Measurements from ENCODE around the gene CAPN5.

Gene CAPN5

GRCh38 chr11:77027275-77027674 lies 39.5 kb upstream of the CAPN5 start:
- no peaks in the 10 kb centered on the region for H3K9me3 ChIP-seq (ENCODE audit: insufficient read depth, low read length)
- H3K4me1 ChIP-seq (ENCODE audit: insufficient read depth, insufficient read length) = no peaks in the 10 kb centered on the region
- no peaks in the 10 kb centered on the region for H3K36me3 ChIP-seq (ENCODE audit: insufficient read depth, insufficient read length, low read length)
- DNase-seq (ENCODE audit: low read depth, low spot score) = no peak
- TF ChIP-seq YY1 (IDR thresholded peaks at IDR 0.05; ENCODE audit: insufficient read depth, insufficient read length) (no peak), SUZ12 (IDR thresholded peaks at IDR 0.05; ENCODE audit: extremely low read depth, insufficient read depth, insufficient read length) (no peak), ZNF274 (IDR thresholded peaks at IDR 0.05; ENCODE audit: low read depth, low read length) (no peak)
- no peak overlapping the region for H3K4me3 ChIP-seq (ENCODE audit: insufficient read length, low read depth)
- no peak overlapping the region for H3K9ac ChIP-seq (ENCODE audit: insufficient read length, low read depth)
- H3K27me3 ChIP-seq (ENCODE audit: insufficient read depth, insufficient read length) = no peaks in the 10 kb centered on the region

GRCh38 chr11:77029829-77030228 lies 36.9 kb upstream of the CAPN5 start:
- no peaks in the 10 kb centered on the region for H3K9me3 ChIP-seq (ENCODE audit: insufficient read depth, low read length)
- H3K27me3 ChIP-seq (ENCODE audit: insufficient read depth, insufficient read length) = no peaks in the 10 kb centered on the region
- no peaks in the 10 kb centered on the region for H3K4me1 ChIP-seq (ENCODE audit: insufficient read depth, insufficient read length)
- no peak for DNase-seq (ENCODE audit: low read depth, low spot score)
- H3K4me3 ChIP-seq (ENCODE audit: insufficient read length, low read depth) = no peak overlapping the region
- no peaks in the 10 kb centered on the region for H3K36me3 ChIP-seq (ENCODE audit: insufficient read depth, insufficient read length, low read length)
- TF ChIP-seq ZNF274 (IDR thresholded peaks at IDR 0.05; ENCODE audit: low read depth, low read length) (no peak), YY1 (IDR thresholded peaks at IDR 0.05; ENCODE audit: insufficient read depth, insufficient read length) (no peak), SUZ12 (IDR thresholded peaks at IDR 0.05; ENCODE audit: extremely low read depth, insufficient read depth, insufficient read length) (no peak)
- no peak overlapping the region for H3K9ac ChIP-seq (ENCODE audit: insufficient read length, low read depth)

DNA sequence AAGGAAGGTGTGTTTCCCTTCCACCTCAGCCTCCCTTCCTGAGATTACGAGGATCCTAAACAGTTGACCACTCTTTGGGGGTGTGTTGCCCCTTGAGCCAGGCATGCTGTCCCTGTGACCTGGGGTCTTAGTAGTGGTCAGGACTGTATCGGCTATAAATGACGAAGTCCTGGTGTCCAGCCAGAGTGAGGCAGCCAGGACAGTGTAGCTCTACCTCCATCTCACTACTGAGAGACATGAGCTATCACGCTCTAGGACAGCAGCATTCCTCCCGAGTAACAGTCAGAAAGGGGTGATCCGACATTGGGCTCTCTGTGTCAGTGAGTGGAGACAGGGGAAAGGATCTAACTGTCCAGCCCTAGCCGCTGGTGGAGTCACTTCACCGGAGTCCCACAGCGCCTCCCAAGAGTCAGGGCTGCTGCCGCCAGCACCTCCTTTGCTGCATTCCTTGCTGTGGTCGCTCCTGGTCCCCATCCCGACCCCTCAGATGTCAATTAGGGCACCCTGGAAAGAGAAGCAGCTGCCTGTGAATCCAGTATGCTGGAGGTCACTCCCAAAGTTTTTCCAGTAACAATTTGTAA lies 35.8 kb upstream of the CAPN5 start:
- H3K9me3 ChIP-seq (ENCODE audit: insufficient read depth, low read length) = no peaks in the 10 kb centered on the region
- H3K27me3 ChIP-seq (ENCODE audit: insufficient read depth, insufficient read length) = no peaks in the 10 kb centered on the region
- no peak for TF ChIP-seq SUZ12 (IDR thresholded peaks at IDR 0.05; ENCODE audit: extremely low read depth, insufficient read depth, insufficient read length)
- no peak for TF ChIP-seq ZNF274 (IDR thresholded peaks at IDR 0.05; ENCODE audit: low read depth, low read length)
- no peak for TF ChIP-seq YY1 (IDR thresholded peaks at IDR 0.05; ENCODE audit: insufficient read depth, insufficient read length)
- no peak overlapping the region for H3K9ac ChIP-seq (ENCODE audit: insufficient read length, low read depth)
- H3K36me3 ChIP-seq (ENCODE audit: insufficient read depth, insufficient read length, low read length) = no peaks in the 10 kb centered on the region
- DNase-seq (ENCODE audit: low read depth, low spot score) = no peak
- H3K4me1 ChIP-seq (ENCODE audit: insufficient read depth, insufficient read length) = no peaks in the 10 kb centered on the region
- H3K4me3 ChIP-seq (ENCODE audit: insufficient read length, low read depth) = no peak overlapping the region

DNA sequence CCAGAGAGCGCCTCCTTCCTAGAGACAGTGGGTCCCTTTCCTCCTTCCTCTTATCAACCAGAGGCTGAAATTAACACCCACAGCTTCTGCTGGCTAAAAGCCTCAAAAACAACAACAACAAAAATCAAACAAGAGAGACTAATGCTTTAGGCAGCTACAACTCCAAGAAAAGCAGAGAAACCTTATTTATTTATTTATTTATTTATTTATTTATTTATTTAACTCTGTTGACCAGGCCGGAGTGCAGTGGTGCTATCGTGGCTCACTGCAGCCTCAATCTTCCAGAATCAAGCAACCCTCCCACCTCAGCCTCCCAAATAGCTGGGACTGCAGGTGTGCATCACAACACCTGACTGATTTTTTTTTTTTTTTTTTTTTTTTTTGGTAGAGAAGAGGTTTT lies 35.2 kb upstream of the CAPN5 start:
- Histone ChIP-seq H3K9me3 (ENCODE audit: insufficient read depth, low read length) (no peaks in the 10 kb centered on the region), H3K4me3 (ENCODE audit: insufficient read length, low read depth) (no peak overlapping the region), H3K9ac (ENCODE audit: insufficient read length, low read depth) (no peak overlapping the region), H3K27me3 (ENCODE audit: insufficient read depth, insufficient read length) (no peaks in the 10 kb centered on the region), H3K4me1 (ENCODE audit: insufficient read depth, insufficient read length) (no peaks in the 10 kb centered on the region), H3K36me3 (ENCODE audit: insufficient read depth, insufficient read length, low read length) (no peaks in the 10 kb centered on the region)
- TF ChIP-seq SUZ12 (IDR thresholded peaks at IDR 0.05; ENCODE audit: extremely low read depth, insufficient read depth, insufficient read length) = no peak
- no peak for TF ChIP-seq YY1 (IDR thresholded peaks at IDR 0.05; ENCODE audit: insufficient read depth, insufficient read length)
- no peak for TF ChIP-seq ZNF274 (IDR thresholded peaks at IDR 0.05; ENCODE audit: low read depth, low read length)
- no peak for DNase-seq (ENCODE audit: low read depth, low spot score)

DNA sequence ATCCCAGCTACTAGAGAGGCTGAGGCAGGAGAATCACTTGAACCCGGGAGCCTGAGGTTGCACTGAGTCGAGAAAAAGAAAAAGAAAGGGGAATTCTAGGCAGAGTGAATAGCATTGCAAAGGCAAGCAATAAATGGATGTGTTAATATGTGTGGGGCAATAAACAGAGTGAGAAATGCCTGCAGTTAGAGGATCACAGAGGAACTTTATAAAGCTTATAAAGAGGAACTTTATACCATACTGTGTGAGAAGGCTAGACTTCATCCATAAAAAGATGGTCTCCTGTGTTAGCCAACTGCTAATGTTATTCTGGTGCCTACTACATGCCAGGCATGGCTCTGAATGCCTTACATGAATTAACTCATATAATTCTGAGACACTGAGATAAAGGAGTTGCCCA lies 31.7 kb upstream of the CAPN5 start:
- no peak for DNase-seq (ENCODE audit: low read depth, low spot score)
- Histone ChIP-seq H3K9me3 (ENCODE audit: insufficient read depth, low read length) (no peaks in the 10 kb centered on the region), H3K4me3 (ENCODE audit: insufficient read length, low read depth) (no peak overlapping the region), H3K36me3 (ENCODE audit: insufficient read depth, insufficient read length, low read length) (no peaks in the 10 kb centered on the region), H3K27me3 (ENCODE audit: insufficient read depth, insufficient read length) (peaks cover 16% of the 10 kb centered on the region), H3K4me1 (ENCODE audit: insufficient read depth, insufficient read length) (peaks cover 2% of the 10 kb centered on the region), H3K9ac (ENCODE audit: insufficient read length, low read depth) (no peak overlapping the region)
- no peak for TF ChIP-seq SUZ12 (IDR thresholded peaks at IDR 0.05; ENCODE audit: extremely low read depth, insufficient read depth, insufficient read length)
- TF ChIP-seq ZNF274 (IDR thresholded peaks at IDR 0.05; ENCODE audit: low read depth, low read length) = no peak
- no peak for TF ChIP-seq YY1 (IDR thresholded peaks at IDR 0.05; ENCODE audit: insufficient read depth, insufficient read length)

- no peak for TF ChIP-seq ZNF274 (IDR thresholded peaks at IDR 0.05; ENCODE audit: low read depth, low read length)
- TF ChIP-seq SUZ12 (IDR thresholded peaks at IDR 0.05; ENCODE audit: extremely low read depth, insufficient read depth, insufficient read length) = no peak
- no peak for TF ChIP-seq YY1 (IDR thresholded peaks at IDR 0.05; ENCODE audit: insufficient read depth, insufficient read length)
- Histone ChIP-seq H3K9me3 (ENCODE audit: insufficient read depth, low read length) (no peaks in the 10 kb centered on the region; the same call in 1 of the 2 replicates), H3K4me3 (ENCODE audit: insufficient read length, low read depth) (no peak overlapping the region), H3K9ac (ENCODE audit: insufficient read length, low read depth) (no peak overlapping the region), H3K27me3 (ENCODE audit: insufficient read depth, insufficient read length) (peaks cover 21% of the 10 kb centered on the region), H3K4me1 (ENCODE audit: insufficient read depth, insufficient read length) (peaks cover 3% of the 10 kb centered on the region), H3K36me3 (ENCODE audit: insufficient read depth, insufficient read length, low read length) (no peaks in the 10 kb centered on the region)
- no peak for DNase-seq (ENCODE audit: low read depth, low spot score)
Observed at GRCh38 chr11:77035580-77035979, 31.2 kb upstream of the CAPN5 start.

DNA sequence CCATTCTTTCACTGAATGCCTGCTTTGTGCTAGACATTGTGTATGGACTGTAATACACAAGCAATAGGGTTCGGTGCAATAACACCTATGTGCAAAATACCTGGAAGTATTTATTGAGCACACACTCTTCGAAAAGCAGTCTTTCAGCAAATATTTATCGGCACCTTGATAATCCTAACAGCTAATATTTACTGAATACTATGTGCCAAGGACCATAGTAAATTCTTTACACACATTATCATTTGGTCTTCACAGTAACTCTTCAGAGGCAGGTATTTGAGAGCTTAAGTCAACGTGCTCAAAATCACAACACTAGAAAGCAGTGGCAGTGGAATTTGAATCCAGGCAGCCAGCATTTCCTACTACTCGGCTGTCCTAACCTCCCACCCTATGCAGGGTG lies 30.4 kb upstream of the CAPN5 start:
- H3K9me3 ChIP-seq (ENCODE audit: insufficient read depth, low read length) = no peaks in the 10 kb centered on the region; the same call in 1 of the 2 replicates
- DNase-seq (ENCODE audit: low read depth, low spot score) = no peak
- peaks cover 29% of the 10 kb centered on the region for H3K27me3 ChIP-seq (ENCODE audit: insufficient read depth, insufficient read length)
- peaks cover 6% of the 10 kb centered on the region for H3K4me1 ChIP-seq (ENCODE audit: insufficient read depth, insufficient read length)
- TF ChIP-seq ZNF274 (IDR thresholded peaks at IDR 0.05; ENCODE audit: low read depth, low read length) (no peak), SUZ12 (IDR thresholded peaks at IDR 0.05; ENCODE audit: extremely low read depth, insufficient read depth, insufficient read length) (no peak), YY1 (IDR thresholded peaks at IDR 0.05; ENCODE audit: insufficient read depth, insufficient read length) (no peak)
- H3K4me3 ChIP-seq (ENCODE audit: insufficient read length, low read depth) = no peak overlapping the region
- H3K36me3 ChIP-seq (ENCODE audit: insufficient read depth, insufficient read length, low read length) = no peaks in the 10 kb centered on the region
- no peak overlapping the region for H3K9ac ChIP-seq (ENCODE audit: insufficient read length, low read depth)
